GOT3 (cell line): Measurements from ENCODE around the gene PFN3.

ENCODE experiments used
- DNase-seq: peaks from one replicate; lab custom pipeline; 2025; ENCODE audit warnings: mixed read lengths; lab: John Stamatoyannopoulos, UW

The PFN3 gene, protein sequence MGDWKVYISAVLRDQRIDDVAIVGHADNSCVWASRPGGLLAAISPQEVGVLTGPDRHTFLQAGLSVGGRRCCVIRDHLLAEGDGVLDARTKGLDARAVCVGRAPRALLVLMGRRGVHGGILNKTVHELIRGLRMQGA

GRCh38 chr5:177399997-177400868, at the start of gene PFN3:
Gene PFN3, minus strand, starts transcription at chr5:177400661. Its CDS starts 85 bp downstream, at chr5:177400576.
- no peak for DNase-seq

GRCh38 chr5:177449140-177450061, 48.9 kb upstream of the PFN3 start:
- DNase-seq = no peak

DNA sequence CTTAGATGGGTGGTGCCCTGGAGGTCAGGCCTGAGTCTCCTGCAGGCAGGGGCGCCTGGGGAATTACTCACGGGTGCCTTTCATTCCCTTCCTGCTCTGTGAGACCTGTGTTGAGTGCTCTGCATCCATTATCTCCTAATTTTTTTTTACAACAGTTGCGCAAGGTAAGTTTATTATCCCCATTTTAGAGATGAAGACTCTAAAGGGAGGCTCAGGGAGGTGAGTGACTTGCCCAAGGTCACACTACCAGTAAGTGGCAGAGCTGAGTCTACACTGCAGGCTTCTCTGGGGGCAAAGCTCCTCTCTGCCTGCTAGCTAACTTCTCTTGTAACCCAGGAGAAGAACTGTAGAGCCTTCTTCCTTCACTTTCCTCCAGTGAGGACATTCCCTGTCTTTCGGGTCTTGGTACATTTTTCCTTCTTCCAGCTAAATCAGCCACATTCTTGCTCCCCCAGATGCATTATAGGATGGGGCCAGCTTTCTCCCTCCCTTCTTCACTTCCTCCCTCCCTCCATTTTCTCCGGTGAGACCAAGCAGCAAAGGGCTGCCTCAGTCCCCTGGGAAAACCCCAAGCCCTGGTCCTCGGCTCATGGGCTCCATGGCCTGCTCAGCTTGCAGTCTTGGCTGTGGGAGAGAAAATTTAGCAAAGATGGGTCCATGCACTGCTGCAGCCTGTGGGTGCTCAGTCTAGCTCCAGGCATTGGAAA, 47.9 kb upstream of the PFN3 start:
- DNase-seq = no peak

GRCh38 chr5:177447611-177448243, 47.3 kb upstream of the PFN3 start:
- peak; percentile 88 for DNase-seq

- DNase-seq = peak; percentile 58
These were observed 46.7 kb upstream of the PFN3 start for GRCh38 chr5:177447066-177447610.

GRCh38 chr5:177446200-177447065, 46.0 kb upstream of the PFN3 start, which contains the start of gene PRR7:
Gene PRR7, plus strand, starts transcription at chr5:177446814. Its CDS starts 8,254 bp downstream, at chr5:177455068.
- DNase-seq = no peak

GRCh38 chr5:177445917-177446199, 45.4 kb upstream of the PFN3 start:
- DNase-seq = no peak

GRCh38 chr5:177445052-177445916, 44.8 kb upstream of the PFN3 start:
- DNase-seq = no peak

GRCh38 chr5:177444106-177445051, 43.9 kb upstream of the PFN3 start:
- no peak for DNase-seq

- DNase-seq = no peak
These were observed 42.9 kb upstream of the PFN3 start for GRCh38 chr5:177443144-177443983.

- DNase-seq = no peak
These were observed 41.8 kb upstream of the PFN3 start for GRCh38 chr5:177442066-177442826.

DNA sequence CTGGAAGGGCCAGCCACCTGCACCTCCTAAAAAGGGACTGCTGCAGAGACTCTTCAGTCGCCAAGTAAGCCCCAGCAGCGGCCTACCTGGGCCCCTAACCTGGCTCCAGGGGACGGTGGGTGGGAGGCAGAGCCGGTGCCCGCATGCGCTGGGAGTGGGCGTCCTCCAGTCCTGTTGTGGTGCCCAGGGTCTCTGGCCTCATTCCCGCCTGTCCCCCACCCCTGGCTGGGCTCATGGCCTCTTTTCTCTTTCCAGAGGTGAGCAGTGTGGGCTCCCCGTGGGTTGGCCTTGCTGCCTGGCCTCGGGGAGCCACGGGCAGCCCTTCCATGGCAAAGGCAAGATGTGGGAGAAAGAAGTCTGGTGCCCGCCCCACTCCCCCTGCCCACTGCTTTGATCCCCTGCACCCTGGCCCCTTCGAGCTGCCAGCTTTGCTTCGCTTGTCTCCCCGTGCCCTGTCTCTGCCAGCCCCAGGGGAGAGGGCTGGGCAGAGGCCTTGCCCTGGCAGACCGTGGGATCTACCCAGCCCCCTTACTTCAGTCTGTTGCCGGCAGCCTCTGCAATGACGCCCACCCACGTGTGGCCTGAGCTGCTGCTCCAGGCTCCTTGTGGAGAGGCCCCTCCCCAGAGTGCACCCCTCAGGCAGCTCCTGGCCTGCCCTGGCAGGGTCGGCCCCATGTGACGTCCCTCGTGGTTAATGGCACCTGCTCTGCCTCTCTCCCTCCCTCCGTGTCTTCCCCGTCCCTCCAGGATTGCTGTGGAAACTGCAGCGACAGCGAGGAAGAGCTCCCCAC, 40.7 kb upstream of the PFN3 start:
- DNase-seq = no peak

- no peak for DNase-seq
These were observed 39.9 kb upstream of the PFN3 start for GRCh38 chr5:177440211-177440989.

- no peak for DNase-seq
These were observed 39.1 kb upstream of the PFN3 start for GRCh38 chr5:177439518-177440053.
